KMS-11 (cell line): ENCODE results near the gene PGBD5.

Experiments used
- H2AFZ ChIP-seq: fragments of 200-600 bp; sonication (generic); 2 replicates; pipeline ENCODE4 v1.6.1; 2016; ENCODE audit warnings: antibody characterized with exemption, mixed run types, low read depth
- H3K27ac ChIP-seq: fragments of 200-600 bp; sonication (generic); 2 replicates; pipeline ENCODE4 v1.6.1; 2016; ENCODE audit warnings: mild to moderate bottlenecking, mixed run types
- H3K27me3 ChIP-seq: fragments of 200-600 bp; sonication (generic); 2 replicates; pipeline ENCODE4 v1.6.1; 2017; ENCODE audit warnings: mild to moderate bottlenecking, low read depth, mixed run types, moderate library complexity; ENCODE audit not compliant: insufficient read depth
- H3K36me3 ChIP-seq: fragments of 200-600 bp; sonication (generic); 2 replicates; pipeline ENCODE4 v1.6.1; 2017; ENCODE audit warnings: mild to moderate bottlenecking, mixed run types; ENCODE audit not compliant: insufficient read depth
- H3K4me1 ChIP-seq: fragments of 200-600 bp; sonication (generic); 2 replicates; pipeline ENCODE4 v1.6.1; 2016; ENCODE audit warnings: mild to moderate bottlenecking, low read depth, mixed run types; ENCODE audit not compliant: poor library complexity, severe bottlenecking
- H3K4me2 ChIP-seq: fragments of 200-600 bp; sonication (generic); 2 replicates; pipeline ENCODE4 v1.7.0; 2016; ENCODE audit warnings: mild to moderate bottlenecking, mixed run types
- H3K4me3 ChIP-seq: fragments of 200-600 bp; sonication (generic); IDR thresholded peaks from 2 replicates; pipeline ENCODE4 v1.6.1; 2017; ENCODE audit warnings: low read depth, low read length, mixed read lengths; ENCODE audit not compliant: insufficient read depth
- H3K79me2 ChIP-seq: fragments of 200-600 bp; sonication (generic); 2 replicates; pipeline ENCODE4 v1.6.1; 2016; ENCODE audit warnings: low read depth, mixed run types; ENCODE audit not compliant: insufficient read depth
- H3K9ac ChIP-seq: fragments of 200-600 bp; sonication (generic); 2 replicates; pipeline ENCODE4 v1.6.1; 2016; ENCODE audit warnings: mild to moderate bottlenecking, mixed run types
- H4K20me1 ChIP-seq: fragments of 200-600 bp; sonication (generic); 2 replicates; pipeline ENCODE4 v1.6.1; 2016; ENCODE audit warnings: mild to moderate bottlenecking, mixed run types; ENCODE audit not compliant: insufficient read depth
- TF ChIP-seq, protein P1 (sequence below): fragments of 200-600 bp; sonication (generic); conservative IDR thresholded peaks from 2 replicates; pipeline ENCODE4 v1.6.1; 2017; ENCODE audit warnings: low read depth, mild to moderate bottlenecking, antibody characterized with exemption, low read length, moderate library complexity, mixed read lengths

Gene PGBD5

DNA sequence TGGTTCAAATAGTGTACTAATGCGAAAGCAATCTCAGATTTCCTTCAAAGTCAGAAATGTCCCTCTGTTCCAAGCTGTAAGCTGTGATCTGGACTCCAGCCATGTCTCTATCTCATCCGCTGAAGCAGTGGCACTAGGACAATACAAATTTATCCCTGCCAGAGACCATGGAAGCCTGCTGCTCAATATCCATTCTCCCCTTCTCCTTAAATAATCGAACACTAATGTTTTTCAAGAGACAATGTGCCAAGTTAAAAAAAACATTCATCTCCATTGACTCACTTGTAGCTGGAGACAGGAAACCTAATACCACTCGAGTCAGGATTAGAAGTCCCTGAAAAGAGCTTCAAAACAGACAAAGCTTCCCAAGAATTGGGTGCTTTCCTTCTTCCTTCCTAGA is 38.5 kb upstream of the PGBD5 start:
- Histone ChIP-seq H3K27ac (no peak overlapping the region), H3K79me2 (no peaks in the 10 kb centered on the region), H2AFZ (no peak overlapping the region), H3K4me3 (no peak overlapping the region), H3K9ac (no peak overlapping the region), H3K36me3 (no peaks in the 10 kb centered on the region), H3K27me3 (no peaks in the 10 kb centered on the region), H3K4me2 (no peak overlapping the region), H4K20me1 (no peaks in the 10 kb centered on the region), H3K4me1 (no peaks in the 10 kb centered on the region)
- TF ChIP-seq, protein P1, sequence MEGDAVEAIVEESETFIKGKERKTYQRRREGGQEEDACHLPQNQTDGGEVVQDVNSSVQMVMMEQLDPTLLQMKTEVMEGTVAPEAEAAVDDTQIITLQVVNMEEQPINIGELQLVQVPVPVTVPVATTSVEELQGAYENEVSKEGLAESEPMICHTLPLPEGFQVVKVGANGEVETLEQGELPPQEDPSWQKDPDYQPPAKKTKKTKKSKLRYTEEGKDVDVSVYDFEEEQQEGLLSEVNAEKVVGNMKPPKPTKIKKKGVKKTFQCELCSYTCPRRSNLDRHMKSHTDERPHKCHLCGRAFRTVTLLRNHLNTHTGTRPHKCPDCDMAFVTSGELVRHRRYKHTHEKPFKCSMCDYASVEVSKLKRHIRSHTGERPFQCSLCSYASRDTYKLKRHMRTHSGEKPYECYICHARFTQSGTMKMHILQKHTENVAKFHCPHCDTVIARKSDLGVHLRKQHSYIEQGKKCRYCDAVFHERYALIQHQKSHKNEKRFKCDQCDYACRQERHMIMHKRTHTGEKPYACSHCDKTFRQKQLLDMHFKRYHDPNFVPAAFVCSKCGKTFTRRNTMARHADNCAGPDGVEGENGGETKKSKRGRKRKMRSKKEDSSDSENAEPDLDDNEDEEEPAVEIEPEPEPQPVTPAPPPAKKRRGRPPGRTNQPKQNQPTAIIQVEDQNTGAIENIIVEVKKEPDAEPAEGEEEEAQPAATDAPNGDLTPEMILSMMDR = no peak

DNA sequence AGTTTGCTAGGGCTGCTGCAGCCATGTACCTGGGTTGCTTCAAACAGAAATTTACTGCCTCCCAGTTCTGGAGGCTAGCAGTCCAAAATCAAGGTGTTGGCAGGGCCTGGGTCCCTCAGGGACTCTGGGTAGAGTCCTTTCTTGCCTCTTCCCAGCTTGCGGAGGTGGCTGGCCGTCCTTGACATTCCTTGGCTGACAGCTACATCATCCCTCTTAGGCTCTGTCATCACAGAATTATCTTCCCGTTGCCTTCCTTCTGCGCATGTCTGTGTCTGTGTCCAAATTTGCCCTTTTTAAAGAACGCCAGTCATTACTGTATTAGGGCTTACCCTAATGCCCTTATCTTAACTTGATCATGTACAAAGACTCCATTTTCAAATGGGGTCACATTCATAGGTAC is 37.6 kb upstream of the PGBD5 start:
- Histone ChIP-seq H3K4me2 (no peak overlapping the region), H2AFZ (no peak overlapping the region), H3K9ac (no peak overlapping the region), H3K36me3 (no peaks in the 10 kb centered on the region), H4K20me1 (no peaks in the 10 kb centered on the region), H3K27ac (no peak overlapping the region), H3K27me3 (no peaks in the 10 kb centered on the region), H3K79me2 (no peaks in the 10 kb centered on the region), H3K4me1 (peaks cover 6% of the 10 kb centered on the region), H3K4me3 (no peak overlapping the region)
- TF ChIP-seq, protein P1 = no peak

DNA sequence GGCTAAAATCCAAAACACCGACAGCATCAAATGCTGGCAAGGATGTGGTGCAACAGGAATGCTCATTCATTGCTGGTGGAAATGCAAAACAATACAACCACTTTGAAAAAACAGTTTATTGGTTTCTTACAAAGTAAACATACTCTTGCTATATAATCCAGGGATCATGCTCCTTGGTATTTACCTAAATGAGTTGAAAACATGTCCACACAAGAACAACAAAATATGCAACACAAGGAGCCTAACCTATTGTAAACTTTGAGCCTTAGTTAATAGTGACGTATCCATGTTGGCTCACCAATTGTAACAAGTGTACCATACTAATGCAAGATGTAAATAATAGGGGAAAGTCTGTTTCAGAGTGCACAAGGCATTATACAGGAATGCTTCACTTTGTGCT is 37.2 kb upstream of the PGBD5 start:
- no peak overlapping the region for H3K4me2 ChIP-seq
- H3K27me3 ChIP-seq = no peaks in the 10 kb centered on the region
- H3K4me1 ChIP-seq = peaks cover 6% of the 10 kb centered on the region
- H2AFZ ChIP-seq = no peak overlapping the region
- TF ChIP-seq, protein P1 = no peak
- H4K20me1 ChIP-seq = no peaks in the 10 kb centered on the region
- no peak overlapping the region for H3K9ac ChIP-seq
- no peak overlapping the region for H3K27ac ChIP-seq
- H3K36me3 ChIP-seq = no peaks in the 10 kb centered on the region
- H3K79me2 ChIP-seq = no peaks in the 10 kb centered on the region
- H3K4me3 ChIP-seq = no peak overlapping the region

DNA sequence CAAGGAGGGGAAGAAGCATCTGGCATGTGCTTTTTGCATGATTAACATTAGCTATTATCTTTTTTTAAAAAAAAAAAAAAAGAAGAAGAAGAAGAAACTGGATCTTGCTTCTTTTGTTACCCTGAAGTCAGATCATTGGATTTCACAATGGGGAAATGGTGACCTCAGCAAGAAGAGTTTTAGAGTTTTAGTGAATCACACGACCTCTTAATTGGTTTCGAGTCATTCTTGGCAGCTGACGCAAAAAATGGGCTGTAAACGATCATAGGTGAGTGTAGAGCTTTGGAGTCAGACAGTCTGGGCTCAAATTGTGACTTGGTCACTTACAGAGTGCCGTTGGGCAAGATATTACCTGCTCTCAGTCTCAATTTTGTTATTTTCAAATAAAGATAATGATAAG is 33.3 kb upstream of the PGBD5 start:
- H3K4me3 ChIP-seq = no peak overlapping the region
- H3K4me1 ChIP-seq = peaks cover 6% of the 10 kb centered on the region
- H3K36me3 ChIP-seq = no peaks in the 10 kb centered on the region
- TF ChIP-seq, protein P1 = no peak
- no peaks in the 10 kb centered on the region for H4K20me1 ChIP-seq
- no peaks in the 10 kb centered on the region for H3K79me2 ChIP-seq
- H3K27me3 ChIP-seq = no peaks in the 10 kb centered on the region
- no peak overlapping the region for H3K9ac ChIP-seq
- H3K27ac ChIP-seq = no peak overlapping the region
- no peak overlapping the region for H3K4me2 ChIP-seq
- H2AFZ ChIP-seq = no peak overlapping the region
